Measurements from ENCODE around the gene KCNK3. TPM values are rescaled to one million over a fixed set of nuclear protein-coding genes. Genes with fewer than 3 reads are reported as not detected.

KCNK3 gene
- total RNA-seq, 1 donor from 2014 or later: 1.9 TPM

GRCh38 chr2:26696351-26696816 is 3.9 kb downstream of the KCNK3 start:
- H3K27me3 ChIP-seq (ENCODE audit: insufficient read depth, low read length): peaks cover 15% of the 10 kb centered on the region
- H2AFZ ChIP-seq (ENCODE audit: low read depth, low read length): no peak overlapping the region
- H4K20me1 ChIP-seq (ENCODE audit: insufficient read depth, low read length): no peaks in the 10 kb centered on the region
- no peaks in the 10 kb centered on the region for H3K9me3 ChIP-seq (ENCODE audit: insufficient read depth, low read depth, low read length)
- peak overlapping the region; percentile 83 for H3K27ac ChIP-seq (ENCODE audit: low read depth, low read length)
- TF ChIP-seq CTCF (IDR thresholded peaks at IDR 0.05; ENCODE audit: insufficient read depth, low read depth, low read length) (no peak), EZH2 (IDR thresholded peaks at IDR 0.05; ENCODE audit: insufficient read depth, low read length) (no peak)
- H3K4me2 ChIP-seq (ENCODE audit: low read length): peak overlapping the region; percentile 69
- Mint-ChIP-seq H3K36me3 (ENCODE audit: low read depth, unreplicated experiment) (peaks cover 4% of the 10 kb centered on the region), H3K4me1 (ENCODE audit: low read depth, unreplicated experiment) (peaks cover 26% of the 10 kb centered on the region), H3K27me3 (ENCODE audit: low read depth, unreplicated experiment) (peaks cover 39% of the 10 kb centered on the region), H3K27ac (ENCODE audit: unreplicated experiment) (peak overlapping the region; percentile 62), H3K9me3 (ENCODE audit: unreplicated experiment) (peaks cover 3% of the 10 kb centered on the region), H3K4me3 (ENCODE audit: unreplicated experiment) (no peak overlapping the region)
- H3K4me1 ChIP-seq (ENCODE audit: insufficient read depth, low read length): peaks cover 23% of the 10 kb centered on the region
- H3K9ac ChIP-seq (ENCODE audit: low read length): peak overlapping the region; percentile 47
- peak overlapping the region; percentile 8 for H3K4me3 ChIP-seq (ENCODE audit: insufficient read depth, low read depth, low read length)
- H3K79me2 ChIP-seq (ENCODE audit: insufficient read depth, low read length): no peaks in the 10 kb centered on the region
- no peaks in the 10 kb centered on the region for H3K36me3 ChIP-seq (ENCODE audit: insufficient read depth, low read length)
- peak; percentile 97 for DNase-seq (ENCODE audit: low read depth)
- peak; percentile 99 for FAIRE-seq

- Histone ChIP-seq H3K27me3 (ENCODE audit: insufficient read depth, low read length) (peaks cover 15% of the 10 kb centered on the region), H3K36me3 (ENCODE audit: insufficient read depth, low read length) (no peaks in the 10 kb centered on the region), H3K9ac (ENCODE audit: low read length) (no peak overlapping the region), H2AFZ (ENCODE audit: low read depth, low read length) (no peak overlapping the region), H3K4me1 (ENCODE audit: insufficient read depth, low read length) (peaks cover 23% of the 10 kb centered on the region), H3K27ac (ENCODE audit: low read depth, low read length) (peak overlapping the region; percentile 67), H3K9me3 (ENCODE audit: insufficient read depth, low read depth, low read length) (no peaks in the 10 kb centered on the region), H3K4me2 (ENCODE audit: low read length) (no peak overlapping the region), H3K79me2 (ENCODE audit: insufficient read depth, low read length) (no peaks in the 10 kb centered on the region), H3K4me3 (ENCODE audit: insufficient read depth, low read depth, low read length) (no peak overlapping the region), H4K20me1 (ENCODE audit: insufficient read depth, low read length) (no peaks in the 10 kb centered on the region)
- Mint-ChIP-seq H3K4me1 (ENCODE audit: low read depth, unreplicated experiment) (peaks cover 26% of the 10 kb centered on the region), H3K27me3 (ENCODE audit: low read depth, unreplicated experiment) (peaks cover 48% of the 10 kb centered on the region), H3K9me3 (ENCODE audit: unreplicated experiment) (peaks cover 3% of the 10 kb centered on the region), H3K4me3 (ENCODE audit: unreplicated experiment) (no peak overlapping the region), H3K27ac (ENCODE audit: unreplicated experiment) (no peak overlapping the region), H3K36me3 (ENCODE audit: low read depth, unreplicated experiment) (peaks cover 4% of the 10 kb centered on the region)
- DNase-seq (ENCODE audit: low read depth) (no peak), FAIRE-seq (no peak)
- TF ChIP-seq EZH2 (IDR thresholded peaks at IDR 0.05; ENCODE audit: insufficient read depth, low read length) (no peak), CTCF (IDR thresholded peaks at IDR 0.05; ENCODE audit: insufficient read depth, low read depth, low read length) (no peak)
Observed at GRCh38 chr2:26697425-26697824, 4.9 kb downstream of the KCNK3 start.

- Mint-ChIP-seq H3K4me1 (ENCODE audit: low read depth, unreplicated experiment) (peaks cover 29% of the 10 kb centered on the region), H3K36me3 (ENCODE audit: low read depth, unreplicated experiment) (peaks cover 4% of the 10 kb centered on the region), H3K27ac (ENCODE audit: unreplicated experiment) (no peak overlapping the region), H3K4me3 (ENCODE audit: unreplicated experiment) (no peak overlapping the region), H3K27me3 (ENCODE audit: low read depth, unreplicated experiment) (peaks cover 47% of the 10 kb centered on the region), H3K9me3 (ENCODE audit: unreplicated experiment) (peaks cover 4% of the 10 kb centered on the region)
- Histone ChIP-seq H4K20me1 (ENCODE audit: insufficient read depth, low read length) (no peaks in the 10 kb centered on the region), H3K4me1 (ENCODE audit: insufficient read depth, low read length) (peaks cover 21% of the 10 kb centered on the region), H3K27me3 (ENCODE audit: insufficient read depth, low read length) (peaks cover 5% of the 10 kb centered on the region), H3K79me2 (ENCODE audit: insufficient read depth, low read length) (no peaks in the 10 kb centered on the region), H3K36me3 (ENCODE audit: insufficient read depth, low read length) (no peaks in the 10 kb centered on the region), H3K27ac (ENCODE audit: low read depth, low read length) (no peak overlapping the region), H3K9ac (ENCODE audit: low read length) (no peak overlapping the region), H3K4me2 (ENCODE audit: low read length) (no peak overlapping the region), H2AFZ (ENCODE audit: low read depth, low read length) (no peak overlapping the region), H3K9me3 (ENCODE audit: insufficient read depth, low read depth, low read length) (no peaks in the 10 kb centered on the region), H3K4me3 (ENCODE audit: insufficient read depth, low read depth, low read length) (no peak overlapping the region)
- TF ChIP-seq CTCF (IDR thresholded peaks at IDR 0.05; ENCODE audit: insufficient read depth, low read depth, low read length): no peak
- no peak for DNase-seq (ENCODE audit: low read depth)
- FAIRE-seq: no peak
Observed at GRCh38 chr2:26699295-26699694, 6.8 kb downstream of the KCNK3 start.

Data from astrocyte (in vitro differentiated cells and primary cell).